Gastrocnemius medialis (tissue), 4 donors: ENCODE measurements around the gene VEGFC. TPM values are rescaled to one million over a fixed set of nuclear protein-coding genes. Genes with fewer than 3 reads are reported as not detected.

Experiments
- ATAC-seq, 2 donors: fragments of 150-250 bp; one replicate each; pipeline ENCODE4 v1.9.1; 2016
- DNase-seq, 2 donors: peaks; one replicate each; pipeline ENCODE4 v3.0.0-alpha.2; 2019
- H3K27ac ChIP-seq, 4 donors: fragments of 200-600 bp; sonication (generic); 1 replicate in 1 of 4; 2 replicates in 3 of 4; pipeline ENCODE4 v1.5.1; 2016 to 2018; ENCODE audit warnings: mild to moderate bottlenecking in 2 of 4, moderate library complexity in 1 of 4
- H3K27me3 ChIP-seq, 3 donors: fragments of 200-600 bp; sonication (generic) in 2 of 3; 1 replicate in 1 of 3; 2 replicates in 2 of 3; pipeline versions ENCODE4 v1.5.1 to v1.6.0; 2016 to 2019; ENCODE audit warnings: mild to moderate bottlenecking in 1 of 3, moderate library complexity in 1 of 3
- H3K36me3 ChIP-seq, 2 donors: fragments of 200-600 bp; sonication (generic) in 1 of 2; one replicate each; pipeline ENCODE4 v1.5.1; 2017 to 2018
- H3K4me1 ChIP-seq, 2 donors: fragments of 200-600 bp; sonication (generic) in 1 of 2; one replicate each; pipeline ENCODE4 v1.5.1; 2016 to 2017; ENCODE audit warnings: mild to moderate bottlenecking in 2 of 2
- H3K4me3 ChIP-seq, 4 donors: fragments of 200-600 bp; sonication (generic) in 3 of 4; 1 replicate in 1 of 4; 2 replicates in 3 of 4; pipeline ENCODE4 v1.5.1; 2016 to 2019; ENCODE audit warnings: mild to moderate bottlenecking in 2 of 4
- H3K9me3 ChIP-seq, 3 donors: fragments of 200-600 bp; sonication (generic) in 2 of 3; 1 replicate in 1 of 3; 2 replicates in 2 of 3; pipeline ENCODE4 v1.5.1; 2016 to 2019
- CTCF ChIP-seq, 5 experiments: fragments of 450-650 bp in 3 of 5; fragments of 200-600 bp in 2 of 5; sonication (generic) in 2 of 5; IDR thresholded peaks in 4 of 5; conservative IDR thresholded peaks in 1 of 5; 1 replicate in 4 of 5; 2 replicates in 1 of 5; pipeline ENCODE4 v1.5.1; 2016 to 2019; ENCODE audit warnings: antibody characterized with exemption in 5 of 5, mild to moderate bottlenecking in 3 of 5, moderate library complexity in 3 of 5
- POLR2A ChIP-seq, 2 donors: fragments of 450-650 bp; IDR thresholded peaks; one replicate each; pipeline ENCODE4 v1.6.1; 2017; ENCODE audit warnings: antibody characterized with exemption in 2 of 2, mild to moderate bottlenecking in 2 of 2, moderate library complexity in 2 of 2
- in situ Hi-C, 4 donors: fragments of 200-750 bp; cut with MboI; loops; one replicate each; pipeline versions ENCODE4 v1.15.0 to v1.8.0; 2017; ENCODE audit warnings: low sequenced_read_pairs in 4 of 4
- intact Hi-C: fragments of 100-400 bp; cut with DNase I; formaldehyde crosslinking; loops from one replicate; pipeline ENCODE4 v1.15.1; 2023; ENCODE audit warnings: low total_unique reads
- total RNA-seq, 4 donors: library from RNA; depleted of rRNA; stranded (reverse); fragments of >200 nt; gene quantifications; one replicate each; pipeline versions ENCODE4 v1.1.0 to v1.2.3, GENCODE V29; 2016

VEGFC gene
- total RNA-seq, 4 donors from 2014 or later = 1.1 to 2.9 (median 2.3) TPM

- H3K4me3 ChIP-seq = no peak overlapping the region
- intact Hi-C loops = no loop called here
- no peak for ATAC-seq
- H3K27ac ChIP-seq = no peak overlapping the region
- in situ Hi-C loops = no loop called here
- H3K4me1 ChIP-seq = no peaks in the 10 kb centered on the region
- TF ChIP-seq POLR2A (IDR thresholded peaks at IDR 0.05) (no peak), CTCF (IDR thresholded peaks at IDR 0.05 in 4 of 5, conservative IDR thresholded peaks at IDR 0.05 in 1 of 5) (no peak)
- H3K9me3 ChIP-seq = peaks cover 0 to 5% (median 0%) of the 10 kb centered on the region in 3 donors
- H3K36me3 ChIP-seq = no peaks in the 10 kb centered on the region
- DNase-seq = no peak
- H3K27me3 ChIP-seq = no peaks in the 10 kb centered on the region
Measured at GRCh38 chr4:176717237-176717636, 75.5 kb downstream of the VEGFC start.

GRCh38 chr4:176709417-176709816 lies 83.3 kb downstream of the VEGFC start:
- H3K9me3 ChIP-seq = no peaks in the 10 kb centered on the region
- no peaks in the 10 kb centered on the region for H3K36me3 ChIP-seq
- no peaks in the 10 kb centered on the region for H3K27me3 ChIP-seq
- peaks cover 0 to 2% of the 10 kb centered on the region in 2 donors for H3K4me1 ChIP-seq
- in situ Hi-C loops (no loop called here), intact Hi-C loops (no loop called here)
- no peak overlapping the region for H3K4me3 ChIP-seq
- DNase-seq = no peak
- no peak for TF ChIP-seq POLR2A (IDR thresholded peaks at IDR 0.05)
- TF ChIP-seq CTCF (IDR thresholded peaks at IDR 0.05 in 4 of 5, conservative IDR thresholded peaks at IDR 0.05 in 1 of 5) = no peak
- no peak for ATAC-seq
- no peak overlapping the region for H3K27ac ChIP-seq

GRCh38 chr4:176708771-176709311 lies 83.9 kb downstream of the VEGFC start:
- Histone ChIP-seq H3K9me3 (no peaks in the 10 kb centered on the region), H3K27me3 (no peaks in the 10 kb centered on the region), H3K27ac (no peak overlapping the region), H3K4me1 (peaks cover 0 to 2% of the 10 kb centered on the region in 2 donors), H3K36me3 (no peaks in the 10 kb centered on the region), H3K4me3 (no peak overlapping the region)
- intact Hi-C loops (no loop called here), in situ Hi-C loops (no loop called here)
- DNase-seq (no peak), ATAC-seq (no peak)
- TF ChIP-seq POLR2A (IDR thresholded peaks at IDR 0.05) = no peak
- no peak for TF ChIP-seq CTCF (IDR thresholded peaks at IDR 0.05 in 4 of 5, conservative IDR thresholded peaks at IDR 0.05 in 1 of 5)

- in situ Hi-C loops = no loop called here
- ATAC-seq (no peak), DNase-seq (no peak)
- no peak for TF ChIP-seq POLR2A (IDR thresholded peaks at IDR 0.05)
- TF ChIP-seq CTCF (IDR thresholded peaks at IDR 0.05 in 4 of 5, conservative IDR thresholded peaks at IDR 0.05 in 1 of 5) = no peak
- Histone ChIP-seq H3K9me3 (no peaks in the 10 kb centered on the region), H3K36me3 (no peaks in the 10 kb centered on the region), H3K27me3 (no peaks in the 10 kb centered on the region), H3K4me3 (no peak overlapping the region), H3K4me1 (no peaks in the 10 kb centered on the region), H3K27ac (no peak overlapping the region)
- intact Hi-C loops = no loop called here
Measured at GRCh38 chr4:176690716-176691115, 102.0 kb downstream of the VEGFC start.

- in situ Hi-C loops (no loop called here), intact Hi-C loops (no loop called here)
- H3K4me1 ChIP-seq = peaks cover 3 to 6% of the 10 kb centered on the region in 2 donors
- DNase-seq (no peak), ATAC-seq (no peak)
- no peak for TF ChIP-seq CTCF (IDR thresholded peaks at IDR 0.05 in 4 of 5, conservative IDR thresholded peaks at IDR 0.05 in 1 of 5)
- TF ChIP-seq POLR2A (IDR thresholded peaks at IDR 0.05) = no peak
- peak overlapping the region in 1 of 4 donors; percentile 3 for H3K27ac ChIP-seq
- H3K36me3 ChIP-seq = no peaks in the 10 kb centered on the region
- no peaks in the 10 kb centered on the region for H3K27me3 ChIP-seq
- H3K4me3 ChIP-seq = no peak overlapping the region
- no peaks in the 10 kb centered on the region for H3K9me3 ChIP-seq
Measured at GRCh38 chr4:176680668-176681180, 112.0 kb downstream of the VEGFC start.
